Spleen (tissue), 7 donors: Measurements from ENCODE around the gene SUPT16H.
"Not testable (repeated sequence)": the region's sequence is repeated elsewhere in the genome, so short reads cannot be mapped to it uniquely, and the experiment has no call there.

ENCODE experiments used
- CTCF ChIP-seq, 11 experiments: fragments of 200-600 bp in 7 of 11; fragments of 450-650 bp in 4 of 11; sonication (generic) in 4 of 11; IDR thresholded peaks in 8 of 11; conservative IDR thresholded peaks in 3 of 11; 1 replicate in 7 of 11; 2 replicates in 4 of 11; pipeline versions ENCODE4 v1.4.0 to v1.8.0; 2016 to 2021; ENCODE audit warnings: antibody characterized with exemption in 11 of 11, inconsistent platforms in 4 of 11, mild to moderate bottlenecking in 1 of 11
- POLR2A ChIP-seq, 3 donors: fragments of 450-650 bp; IDR thresholded peaks; one replicate each; pipeline ENCODE4 v1.5.1; 2017; ENCODE audit warnings: antibody characterized with exemption in 3 of 3, mild to moderate bottlenecking in 1 of 3
- POLR2AphosphoS5 ChIP-seq, 3 donors: sonication (generic); formaldehyde crosslinking; IDR thresholded peaks; one replicate each; pipeline ENCODE4 v1.5.1; 2017; ENCODE audit warnings: antibody characterized with exemption in 3 of 3
- donor health status: DM: no; HTN: no; CAD: no; lungs with moderate emphysema.
- donor health status: DM: no; HTN: no; CAD: no.
- donor health status: DM: no; HTN: no; CAD: no.

- not testable (repeated sequence) for TF ChIP-seq CTCF (IDR thresholded peaks at IDR 0.05 in 8 of 11, conservative IDR thresholded peaks at IDR 0.05 in 3 of 11); POLR2A (IDR thresholded peaks at IDR 0.05); POLR2AphosphoS5 (IDR thresholded peaks at IDR 0.05)
These were observed 11.0 kb downstream of the SUPT16H start for GRCh38 chr14:21372814-21373213.
